Thyroid gland (tissue), 4 donors: ENCODE measurements around the gene RIPOR3. TPM values are rescaled to one million over a fixed set of nuclear protein-coding genes. Genes with fewer than 3 reads are reported as not detected.

ENCODE experiments used
- DNase-seq, 2 donors: peaks; one replicate each; pipeline ENCODE4 v3.0.0-alpha.2; 2019
- H3K27ac ChIP-seq, 3 donors: fragments of 200-600 bp; sonication (generic); 1 replicate in 2 of 3; 2 replicates in 1 of 3; pipeline ENCODE4 v1.5.1; 2016 to 2019; ENCODE audit warnings: mild to moderate bottlenecking in 1 of 3, moderate library complexity in 1 of 3
- H3K27me3 ChIP-seq: fragments of 200-600 bp; sonication (generic); one replicate; pipeline ENCODE4 v1.5.1; 2019
- H3K36me3 ChIP-seq, 2 donors: fragments of 200-600 bp; sonication (generic); one replicate each; pipeline ENCODE4 v1.5.1; 2016 to 2019
- H3K4me1 ChIP-seq, 2 donors: fragments of 200-600 bp; sonication (generic); one replicate each; pipeline ENCODE4 v1.5.1; 2017 to 2019
- H3K4me3 ChIP-seq, 3 donors: fragments of 200-600 bp; sonication (generic); replicated peaks in 1 of 3; 1 replicate in 2 of 3; 2 replicates in 1 of 3; pipeline ENCODE4 v1.5.1; 2016; ENCODE audit warnings: mild to moderate bottlenecking in 1 of 3
- H3K9me3 ChIP-seq: fragments of 200-600 bp; sonication (generic); one replicate; pipeline ENCODE4 v1.5.1; 2017
- CTCF ChIP-seq, 6 experiments: fragments of 200-600 bp in 3 of 6; fragments of 450-650 bp in 3 of 6; sonication (generic) in 3 of 6; IDR thresholded peaks; one replicate each; pipeline ENCODE4 v1.5.1; 2016 to 2019; ENCODE audit warnings: antibody characterized with exemption in 6 of 6, mild to moderate bottlenecking in 2 of 6, inconsistent platforms in 1 of 6, moderate library complexity in 1 of 6
- POLR2A ChIP-seq, 2 donors: fragments of 450-650 bp; IDR thresholded peaks; one replicate each; pipeline ENCODE4 v1.6.1; 2017; ENCODE audit warnings: antibody characterized with exemption in 2 of 2, mild to moderate bottlenecking in 2 of 2, moderate library complexity in 1 of 2
- WGBS, 2 donors: methylation state at CpG; one replicate each; pipeline ENCODE4 v1.1.5; 2017; 5-methylcytosine and 5-hydroxymethylcytosine counted together
- intact Hi-C: fragments of 100-400 bp; cut with DNase I; formaldehyde crosslinking; loops from one replicate; pipeline ENCODE4 v1.15.1; 2023
- total RNA-seq, 4 donors: library from RNA; depleted of rRNA; stranded (reverse); fragments of >200 nt; gene quantifications; one replicate each; pipeline ENCODE4 v1.2.3, GENCODE V29; 2016

Gene RIPOR3
- total RNA-seq, 4 donors from 2014 or later: 6.2 to 23.9 (median 9.5) TPM

GRCh38 chr20:50587291-50587961 is 103.9 kb downstream of the RIPOR3 start:
- no peaks in the 10 kb centered on the region for H3K27me3 ChIP-seq
- peaks cover 28 to 34% of the 10 kb centered on the region in 2 donors for H3K36me3 ChIP-seq
- peaks cover 8 to 15% of the 10 kb centered on the region in 2 donors for H3K4me1 ChIP-seq
- intact Hi-C loops: no loop called here
- no peak for TF ChIP-seq CTCF (IDR thresholded peaks at IDR 0.05)
- WGBS, 2 donors: 96 to 98% methylated on average over 9 to 13 of the region's 19 CpGs
- no peaks in the 10 kb centered on the region for H3K9me3 ChIP-seq
- no peak overlapping the region for H3K4me3 ChIP-seq
- no peak overlapping the region for H3K27ac ChIP-seq
- DNase-seq: no peak

GRCh38 chr20:50586531-50587232 is 104.7 kb downstream of the RIPOR3 start:
- H3K36me3 ChIP-seq: peaks cover 36 to 37% of the 10 kb centered on the region in 2 donors
- intact Hi-C loops: no loop called here

GRCh38 chr20:50585678-50586077 is 105.7 kb downstream of the RIPOR3 start:
- Histone ChIP-seq H3K4me3 (no peak overlapping the region), H3K36me3 (peaks cover 44% of the 10 kb centered on the region in 2 donors), H3K27ac (no peak overlapping the region), H3K4me1 (peaks cover 0 to 9% of the 10 kb centered on the region in 2 donors), H3K9me3 (no peaks in the 10 kb centered on the region), H3K27me3 (no peaks in the 10 kb centered on the region)
- intact Hi-C loops: no loop called here
- no peak for DNase-seq
- TF ChIP-seq CTCF (IDR thresholded peaks at IDR 0.05) (no peak), POLR2A (IDR thresholded peaks at IDR 0.05) (no peak)
- WGBS, 2 donors: 88 to 96% methylated on average over 7 to 8 of the region's 9 CpGs

More at GRCh38 chr20:50586531-50587232, 104.7 kb downstream of the RIPOR3 start:
- Histone ChIP-seq H3K4me1 (peaks cover 2 to 12% of the 10 kb centered on the region in 2 donors), H3K9me3 (no peaks in the 10 kb centered on the region), H3K4me3 (no peak overlapping the region), H3K27ac (no peak overlapping the region), H3K27me3 (no peaks in the 10 kb centered on the region)
- TF ChIP-seq POLR2A (IDR thresholded peaks at IDR 0.05) (no peak), CTCF (IDR thresholded peaks at IDR 0.05) (no peak)
- 91 to 96% methylated on average over 9 to 13 of the region's 13 CpGs for WGBS, 2 donors
- no peak for DNase-seq

GRCh38 chr20:50585214-50585613 is 106.1 kb downstream of the RIPOR3 start:
- no peak overlapping the region for H3K4me3 ChIP-seq
- WGBS, 2 donors: 59 to 78% methylated on average over 4 to 5 of the region's 5 CpGs
- H3K36me3 ChIP-seq: peaks cover 48 to 49% of the 10 kb centered on the region in 2 donors
- DNase-seq: no peak
- H3K27ac ChIP-seq: no peak overlapping the region
- H3K9me3 ChIP-seq: no peaks in the 10 kb centered on the region
- H3K4me1 ChIP-seq: peaks cover 0 to 6% of the 10 kb centered on the region in 2 donors
- intact Hi-C loops: no loop called here
- no peaks in the 10 kb centered on the region for H3K27me3 ChIP-seq
- no peak for TF ChIP-seq POLR2A (IDR thresholded peaks at IDR 0.05)

- DNase-seq: no peak
- H3K27me3 ChIP-seq: no peaks in the 10 kb centered on the region
- intact Hi-C loops: loop anchor here (5.0 kb wide), 1 partner anchor 107 kb away; no protein-coding TSS in a partner anchor
- no peak overlapping the region for H3K27ac ChIP-seq
- no peak for TF ChIP-seq CTCF (IDR thresholded peaks at IDR 0.05)
- no peak for TF ChIP-seq POLR2A (IDR thresholded peaks at IDR 0.05)
- peaks cover 53 to 54% of the 10 kb centered on the region in 2 donors for H3K36me3 ChIP-seq
- no peak overlapping the region for H3K4me3 ChIP-seq
- H3K9me3 ChIP-seq: no peaks in the 10 kb centered on the region
- WGBS, 2 donors: 96% methylated on average over 2 of the region's 2 CpGs
- H3K4me1 ChIP-seq: peaks cover 0 to 4% of the 10 kb centered on the region in 2 donors
These were observed 106.7 kb downstream of the RIPOR3 start for GRCh38 chr20:50584687-50585086.
